Right lobe of liver (tissue), 6 donors: ENCODE measurements around the gene SAMD11. TPM values are rescaled to one million over a fixed set of nuclear protein-coding genes. Genes with fewer than 3 reads are reported as not detected.

Experiments
- ATAC-seq, 4 donors: fragments of 200-7000 bp; cut with Tn5 transposase; one replicate each; pipeline ENCODE4 v1.9.1; 2020; ENCODE audit warnings: mild to moderate bottlenecking in 4 of 4, moderate library complexity in 4 of 4
- DNase-seq, 3 donors: peaks; one replicate each; pipeline ENCODE4 v3.0.0-alpha.2; 2020
- H3K27ac ChIP-seq, 3 donors: fragments of 200-600 bp; one replicate each; pipeline ENCODE4 v1.8.0; 2022
- H3K27me3 ChIP-seq, 2 donors: fragments of 200-600 bp; one replicate each; pipeline ENCODE4 v1.8.0; 2022
- H3K36me3 ChIP-seq, 4 donors: fragments of 200-600 bp; sonication (generic) in 1 of 4; one replicate each; pipeline versions ENCODE4 v1.5.1 to v1.8.0; 2017 to 2022; ENCODE audit warnings: control low read depth in 1 of 4
- H3K4me1 ChIP-seq, 4 donors: fragments of 200-600 bp; sonication (generic) in 1 of 4; one replicate each; pipeline versions ENCODE4 v1.5.1 to v1.8.0; 2017 to 2022; ENCODE audit warnings: control low read depth in 1 of 4
- H3K4me3 ChIP-seq, 3 donors: fragments of 200-600 bp; one replicate each; pipeline ENCODE4 v1.8.0; 2022
- H3K9me3 ChIP-seq, 4 donors: fragments of 200-600 bp; sonication (generic) in 1 of 4; one replicate each; pipeline versions ENCODE4 v1.5.1 to v1.8.0; 2017 to 2022; ENCODE audit warnings: control low read depth in 1 of 4
- POLR2A ChIP-seq: fragments of 450-650 bp; IDR thresholded peaks from one replicate; pipeline ENCODE4 v1.6.1; 2017; ENCODE audit warnings: antibody characterized with exemption, mild to moderate bottlenecking
- WGBS: methylation state at CpG from one replicate; pipeline ENCODE4 v1.1.6; 2018; ENCODE audit warnings: low coverage, low lambda C conversion rate; ENCODE audit not compliant: insufficient coverage; ENCODE audit errors: missing lambda C conversion rate; 5-methylcytosine and 5-hydroxymethylcytosine counted together
- intact Hi-C, 2 donors: fragments of 100-400 bp; cut with DNase I; formaldehyde crosslinking; loops; one replicate each; pipeline versions ENCODE4 v1.11.2 to v1.14.1; 2022
- total RNA-seq, 6 experiments: library from RNA; depleted of rRNA in 2 of 6; stranded (reverse); fragments of >200 nt in 2 of 6; fragmentation: NEBNext Ultra II Directional in 3 of 6; extraction: Animal tissue kit (Norgen Biotek cat#: 25700) in 3 of 6; gene quantifications; one replicate each; pipeline versions ENCODE4 v1.1.0 to v1.2.4, GENCODE V29; 2016 to 2023
- TF ChIP-seq, protein P1 (sequence below), 4 donors: fragments of 200-600 bp in 3 of 4; fragments of 450-650 bp in 1 of 4; IDR thresholded peaks; one replicate each; pipeline versions ENCODE4 v1.5.1 to v1.8.0; 2016 to 2022; ENCODE audit warnings: antibody characterized with exemption in 4 of 4, mild to moderate bottlenecking in 2 of 4
- donor health status: DM: no; HTN: yes; CAD: no.
- donor health status: DM: no; HTN: no; CAD: no.
- donor health status: DM: no; HTN: no; CAD: no.
- donor health status: DM: no; HTN: yes; CAD: no.
- donor health status: DM: no; HTN: yes; CAD: no.

The SAMD11 gene
- total RNA-seq, 6 experiments from 2014 or later, result 2.1 to 4.3 (median 3.7) TPM

DNA sequence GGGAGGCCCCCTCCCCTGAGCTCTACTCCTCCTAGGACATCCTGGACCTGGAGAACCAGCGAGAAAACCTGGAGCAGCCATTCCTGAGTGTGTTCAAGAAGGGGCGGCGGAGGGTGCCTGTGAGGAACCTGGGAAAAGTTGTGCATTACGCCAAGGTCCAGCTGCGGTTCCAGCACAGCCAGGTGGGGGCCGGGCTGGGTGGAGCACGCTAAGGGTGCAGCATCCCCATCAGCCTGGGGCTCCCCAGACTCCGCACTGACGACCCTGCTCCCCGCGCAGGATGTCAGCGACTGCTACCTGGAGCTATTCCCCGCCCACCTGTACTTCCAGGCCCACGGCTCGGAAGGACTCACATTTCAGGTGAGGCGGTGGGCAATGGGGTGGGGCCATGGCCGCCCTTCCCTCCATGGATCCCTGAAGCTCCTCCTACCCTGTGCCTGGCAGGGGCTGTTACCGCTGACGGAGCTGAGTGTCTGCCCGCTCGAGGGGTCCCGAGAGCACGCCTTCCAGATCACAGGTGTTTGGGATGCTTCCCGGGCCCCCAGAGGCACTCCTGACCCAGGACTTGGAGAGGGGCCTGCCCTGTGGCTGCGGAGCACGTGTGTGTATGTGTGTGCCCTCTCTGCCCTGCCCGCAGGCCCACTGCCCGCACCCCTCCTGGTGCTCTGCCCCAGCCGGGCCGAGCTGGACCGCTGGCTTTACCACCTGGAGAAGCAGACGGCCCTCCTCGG lies 46.7 kb downstream of the SAMD11 start:
- H3K27me3 ChIP-seq, result peaks cover 0 to 12% of the 10 kb centered on the region in 2 donors
- no peak overlapping the region for H3K4me3 ChIP-seq
- no peak for ATAC-seq
- H3K27ac ChIP-seq, result no peak overlapping the region
- no peak for DNase-seq
- no peaks in the 10 kb centered on the region for H3K36me3 ChIP-seq
- intact Hi-C loops, result no loop called here
- H3K4me1 ChIP-seq, result peaks cover 0 to 8% (median 2%) of the 10 kb centered on the region in 4 donors
- H3K9me3 ChIP-seq, result no peaks in the 10 kb centered on the region
- TF ChIP-seq, protein P1, sequence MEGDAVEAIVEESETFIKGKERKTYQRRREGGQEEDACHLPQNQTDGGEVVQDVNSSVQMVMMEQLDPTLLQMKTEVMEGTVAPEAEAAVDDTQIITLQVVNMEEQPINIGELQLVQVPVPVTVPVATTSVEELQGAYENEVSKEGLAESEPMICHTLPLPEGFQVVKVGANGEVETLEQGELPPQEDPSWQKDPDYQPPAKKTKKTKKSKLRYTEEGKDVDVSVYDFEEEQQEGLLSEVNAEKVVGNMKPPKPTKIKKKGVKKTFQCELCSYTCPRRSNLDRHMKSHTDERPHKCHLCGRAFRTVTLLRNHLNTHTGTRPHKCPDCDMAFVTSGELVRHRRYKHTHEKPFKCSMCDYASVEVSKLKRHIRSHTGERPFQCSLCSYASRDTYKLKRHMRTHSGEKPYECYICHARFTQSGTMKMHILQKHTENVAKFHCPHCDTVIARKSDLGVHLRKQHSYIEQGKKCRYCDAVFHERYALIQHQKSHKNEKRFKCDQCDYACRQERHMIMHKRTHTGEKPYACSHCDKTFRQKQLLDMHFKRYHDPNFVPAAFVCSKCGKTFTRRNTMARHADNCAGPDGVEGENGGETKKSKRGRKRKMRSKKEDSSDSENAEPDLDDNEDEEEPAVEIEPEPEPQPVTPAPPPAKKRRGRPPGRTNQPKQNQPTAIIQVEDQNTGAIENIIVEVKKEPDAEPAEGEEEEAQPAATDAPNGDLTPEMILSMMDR (IDR thresholded peaks at IDR 0.05), result no peak
- TF ChIP-seq POLR2A, result no peak
- WGBS, result 20% methylated on average over 3 of the region's 33 CpGs

DNA sequence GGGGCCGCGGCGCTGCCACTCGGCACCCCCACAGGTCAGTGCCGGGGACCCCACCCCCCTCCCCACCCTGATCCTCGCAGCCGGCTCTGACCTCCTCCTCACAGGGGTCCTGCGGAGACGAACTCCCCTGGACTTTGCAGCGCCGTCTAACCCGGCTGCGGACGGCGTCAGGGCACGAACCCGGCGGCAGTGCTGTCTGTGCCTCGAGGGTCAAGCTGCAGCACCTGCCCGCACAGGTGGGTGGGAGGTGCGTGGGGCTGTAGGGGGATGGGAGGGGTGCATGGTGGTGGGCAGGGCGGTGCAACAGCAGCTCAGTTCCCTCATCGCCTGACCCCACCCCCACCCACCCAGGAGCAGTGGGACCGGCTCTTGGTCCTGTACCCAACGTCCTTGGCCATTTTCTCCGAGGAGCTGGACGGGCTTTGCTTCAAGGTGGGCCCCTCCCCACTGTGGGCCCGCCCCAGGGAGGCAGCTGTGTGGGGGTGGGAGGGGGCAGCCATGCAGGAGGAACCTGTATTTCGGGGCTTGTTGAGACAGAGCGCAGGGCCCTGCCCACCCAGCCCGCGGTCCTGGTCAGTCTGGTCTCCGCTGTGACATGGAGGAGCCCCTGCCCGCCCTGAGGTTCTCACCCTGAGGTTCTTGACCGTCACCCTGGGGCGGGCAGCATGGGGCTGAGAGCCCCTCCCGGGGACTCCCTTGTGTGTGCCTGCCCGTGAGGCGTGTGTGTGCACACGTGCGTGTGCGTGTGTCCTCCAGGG lies 47.4 kb downstream of the SAMD11 start:
- intact Hi-C loops, result no loop called here
- peaks cover 0 to 12% of the 10 kb centered on the region in 2 donors for H3K27me3 ChIP-seq
- H3K9me3 ChIP-seq, result no peaks in the 10 kb centered on the region
- H3K36me3 ChIP-seq, result no peaks in the 10 kb centered on the region
- H3K4me3 ChIP-seq, result no peak overlapping the region
- H3K4me1 ChIP-seq, result peaks cover 0 to 8% (median 2%) of the 10 kb centered on the region in 4 donors
- ATAC-seq (no peak), DNase-seq (peak in 1 of 3 donors; percentile 14)
- no CpG with 5 or more reads among the region's 42 CpGs for WGBS
- TF ChIP-seq POLR2A, result no peak
- TF ChIP-seq, protein P1 (IDR thresholded peaks at IDR 0.05), result no peak
- no peak overlapping the region for H3K27ac ChIP-seq

DNA sequence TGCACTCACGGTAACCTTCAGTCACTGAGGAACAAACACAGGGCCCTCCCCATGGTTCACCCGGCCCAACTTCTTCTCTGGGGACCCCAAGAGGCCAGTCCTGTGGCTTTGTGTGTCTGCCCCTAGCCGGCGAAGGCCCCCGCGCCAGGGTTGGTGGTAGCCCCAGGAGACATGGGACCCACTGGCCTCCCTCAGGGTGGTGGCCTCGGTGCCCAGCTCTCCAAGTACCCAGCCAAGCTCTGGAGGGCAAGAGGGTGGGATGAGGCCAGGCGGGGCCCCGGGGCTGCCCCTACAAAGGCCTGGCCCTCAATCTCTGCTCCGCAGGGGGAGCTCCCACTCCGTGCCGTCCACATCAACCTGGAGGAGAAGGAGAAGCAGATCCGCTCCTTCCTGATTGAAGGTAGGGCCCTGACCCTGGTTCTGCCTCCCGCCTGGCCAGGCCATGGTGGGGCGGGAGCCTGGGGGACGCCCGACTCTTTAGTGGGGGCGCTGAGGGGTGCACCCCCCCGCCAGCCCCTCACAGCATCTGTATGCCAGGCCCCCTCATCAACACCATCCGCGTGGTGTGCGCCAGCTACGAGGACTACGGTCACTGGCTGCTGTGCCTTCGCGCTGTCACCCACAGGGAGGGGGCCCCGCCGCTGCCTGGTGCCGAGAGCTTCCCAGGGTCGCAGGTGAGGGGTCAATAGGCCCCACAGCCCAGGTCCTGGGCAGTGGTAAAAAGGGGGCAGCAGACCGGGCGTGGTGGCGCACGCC lies 48.2 kb downstream of the SAMD11 start:
- intact Hi-C loops, result no loop called here
- TF ChIP-seq POLR2A, result no peak
- TF ChIP-seq, protein P1 (IDR thresholded peaks at IDR 0.05), result no peak
- H3K27ac ChIP-seq, result no peak overlapping the region
- H3K4me1 ChIP-seq, result peaks cover 0 to 6% (median 2%) of the 10 kb centered on the region in 4 donors
- H3K27me3 ChIP-seq, result peaks cover 0 to 12% of the 10 kb centered on the region in 2 donors
- H3K4me3 ChIP-seq, result no peak overlapping the region
- DNase-seq (peak in 1 of 3 donors; percentile 16), ATAC-seq (no peak)
- no peaks in the 10 kb centered on the region for H3K36me3 ChIP-seq
- H3K9me3 ChIP-seq, result no peaks in the 10 kb centered on the region
- 77% methylated on average over 8 of the region's 34 CpGs for WGBS

DNA sequence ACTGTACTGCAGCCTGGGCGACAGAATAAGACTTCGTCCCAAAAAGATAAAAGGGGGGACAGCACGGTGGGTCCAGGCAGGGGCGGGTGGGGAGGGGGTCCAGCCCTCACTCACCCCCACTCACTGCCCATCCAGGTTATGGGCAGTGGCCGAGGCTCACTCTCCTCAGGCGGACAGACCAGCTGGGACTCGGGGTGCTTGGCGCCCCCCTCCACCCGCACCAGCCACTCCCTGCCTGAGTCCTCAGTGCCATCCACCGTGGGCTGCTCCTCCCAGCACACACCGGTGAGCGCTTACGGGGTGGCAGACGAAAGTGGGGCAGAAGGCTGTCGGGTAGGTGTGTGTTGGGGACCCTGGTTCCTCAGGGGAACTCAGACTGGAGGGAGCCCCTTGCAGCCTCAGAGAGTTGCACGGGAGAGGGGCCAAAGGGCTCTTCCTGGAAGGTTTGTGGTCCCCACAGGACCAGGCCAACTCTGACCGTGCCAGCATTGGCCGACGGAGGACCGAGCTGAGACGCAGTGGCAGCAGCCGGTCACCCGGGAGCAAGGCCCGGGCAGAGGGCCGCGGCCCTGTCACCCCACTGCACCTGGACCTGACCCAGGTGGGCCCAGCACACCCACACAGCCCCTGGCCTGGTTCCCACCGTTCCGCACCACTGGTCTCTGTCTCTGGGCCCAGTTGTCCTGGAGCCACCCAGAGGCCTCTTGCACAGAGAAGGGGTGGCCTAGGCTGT lies 49.2 kb downstream of the SAMD11 start:
- DNase-seq (peak in 2 of 3 donors; percentile 19 to 43), ATAC-seq (no peak)
- no peaks in the 10 kb centered on the region for H3K9me3 ChIP-seq
- TF ChIP-seq POLR2A, result no peak
- TF ChIP-seq, protein P1 (IDR thresholded peaks at IDR 0.05), result no peak
- H3K36me3 ChIP-seq, result no peaks in the 10 kb centered on the region
- peaks cover 0 to 12% of the 10 kb centered on the region in 2 donors for H3K27me3 ChIP-seq
- WGBS, result 81% methylated on average over 5 of the region's 28 CpGs
- no peak overlapping the region for H3K27ac ChIP-seq
- peaks cover 0 to 6% (median 0%) of the 10 kb centered on the region in 4 donors for H3K4me1 ChIP-seq
- intact Hi-C loops, result no loop called here
- no peak overlapping the region for H3K4me3 ChIP-seq
